DND-41 (cell line): ENCODE data around the gene ARPIN.
"Not testable (repeated sequence)": the region's sequence is repeated elsewhere in the genome, so short reads cannot be mapped to it uniquely, and the experiment has no call there.

ENCODE experiments used
- ATAC-seq: fragments of 200-7000 bp; cut with Tn5 transposase; 3 replicates; pipeline ENCODE4 v1.9.1; 2021; ENCODE audit warnings: low read depth; ENCODE audit not compliant: insufficient read depth
- DNase-seq: peaks from one replicate; pipeline ENCODE4 v3.0.0-alpha.2; 2020
- H2AFZ ChIP-seq: 2 replicates; pipeline ENCODE4 v1.6.0; 2012; ENCODE audit warnings: low read depth, low read length
- H3K27ac ChIP-seq: 2 replicates; pipeline ENCODE4 v1.5.1; 2012; ENCODE audit warnings: low read length, inconsistent platforms
- H3K27me3 ChIP-seq: fragments of 200-600 bp; sonication (generic); 2 replicates; pipeline ENCODE4 v1.6.0; 2012; ENCODE audit warnings: low read length, mild to moderate bottlenecking, inconsistent platforms; ENCODE audit not compliant: insufficient read depth, poor library complexity
- H3K36me3 ChIP-seq: 2 replicates; pipeline ENCODE4 v1.5.1; 2012; ENCODE audit warnings: low read length, inconsistent platforms; ENCODE audit not compliant: insufficient read depth
- H3K4me1 ChIP-seq: 2 replicates; pipeline ENCODE4 v1.5.1; 2012; ENCODE audit warnings: mild to moderate bottlenecking, low read length; ENCODE audit not compliant: insufficient read depth
- H3K4me2 ChIP-seq: 2 replicates; pipeline ENCODE4 v1.6.0; 2012; ENCODE audit warnings: mild to moderate bottlenecking, moderate library complexity, low read length, inconsistent platforms; ENCODE audit not compliant: insufficient read depth
- H3K4me3 ChIP-seq, 2 experiments: fragments of 200-600 bp in 1 of 2; shearing (Covaris generic) in 1 of 2; 2 replicates each; pipeline ENCODE4 v1.5.1; 2012 to 2016; ENCODE audit warnings: inconsistent platforms in 2 of 2, low read length in 2 of 2, mild to moderate bottlenecking in 2 of 2, low read depth in 1 of 2, moderate library complexity in 1 of 2
- H3K79me2 ChIP-seq: 2 replicates; pipeline ENCODE4 v1.6.0; 2012; ENCODE audit warnings: low read length, inconsistent platforms; ENCODE audit not compliant: insufficient read depth
- H3K9ac ChIP-seq: 2 replicates; pipeline ENCODE4 v1.6.0; 2012; ENCODE audit warnings: low read depth, mild to moderate bottlenecking, inconsistent platforms, low read length, moderate library complexity
- H3K9me3 ChIP-seq: 2 replicates; pipeline ENCODE4 v1.5.1; 2012; ENCODE audit warnings: low read length, moderate library complexity, mild to moderate bottlenecking, inconsistent platforms; ENCODE audit not compliant: insufficient read depth, severe bottlenecking
- H4K20me1 ChIP-seq: 2 replicates; pipeline ENCODE4 v1.6.0; 2012; ENCODE audit warnings: low read length; ENCODE audit not compliant: insufficient read depth
- EZH2 ChIP-seq: IDR thresholded peaks from 3 replicates; pipeline ENCODE4 v1.6.1; 2012; ENCODE audit warnings: borderline replicate concordance, low read depth, mild to moderate bottlenecking, moderate library complexity, low read length, inconsistent platforms; ENCODE audit not compliant: severe bottlenecking
- TF ChIP-seq, protein P1 (sequence below): IDR thresholded peaks from 2 replicates; pipeline ENCODE4 v1.5.1; 2012; ENCODE audit warnings: borderline replicate concordance, low read length, moderate library complexity, mild to moderate bottlenecking; ENCODE audit not compliant: poor library complexity, severe bottlenecking; ENCODE audit errors: extremely low read depth

The ARPIN gene

DNA sequence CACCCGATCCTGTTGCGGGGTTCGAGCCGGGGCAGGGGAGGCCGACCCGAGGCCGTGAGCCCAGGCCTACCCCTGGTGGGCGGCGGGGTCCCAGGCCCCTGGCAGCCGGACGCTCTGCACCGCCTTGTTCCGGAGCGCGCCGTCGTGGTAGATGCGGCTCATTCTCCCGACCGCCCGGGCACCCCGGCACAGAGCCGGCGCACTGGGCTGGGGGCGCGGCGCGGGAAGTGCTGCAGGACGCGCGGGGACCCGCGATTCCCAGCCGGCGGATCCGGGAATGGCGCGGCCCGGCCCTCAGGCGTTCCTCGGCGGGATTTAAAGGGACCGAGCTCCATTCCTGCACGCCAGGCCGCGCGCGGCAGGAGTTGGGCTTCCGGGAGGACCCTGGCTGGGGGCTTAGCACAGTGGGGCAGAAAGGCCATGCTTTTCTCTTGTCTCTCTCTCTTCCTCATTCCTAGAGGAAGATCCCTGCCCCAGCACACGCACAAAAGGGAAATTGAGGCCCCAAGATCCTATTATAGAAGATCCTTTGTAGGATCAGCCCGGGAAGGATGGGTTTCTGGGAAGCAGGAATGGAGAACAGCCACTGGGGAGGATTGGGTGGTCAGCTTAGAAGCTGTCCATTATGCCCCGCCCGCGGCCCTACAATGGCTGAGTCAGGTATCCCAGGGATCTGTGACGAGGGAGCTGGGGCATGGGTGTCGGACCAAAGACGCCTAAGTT lies at the start of gene ARPIN:
Gene ARPIN (minus strand): TSS at position 279 of the 723 bp plus-strand sequence. CDS start 117 bp downstream, at position 162.
- ATAC-seq (no peak), DNase-seq (no peak)
- Histone ChIP-seq H3K27ac (no peak within 1 kb of the TSS), H3K79me2 (no peaks in the 10 kb centered on the region), H3K9ac (no peak within 1 kb of the TSS), H3K4me1 (no peaks in the 10 kb centered on the region), H2AFZ (no peak within 1 kb of the TSS), H3K4me2 (no peak within 1 kb of the TSS), H3K36me3 (no peaks in the 10 kb centered on the region), H3K27me3 (no peaks in the 10 kb centered on the region), H4K20me1 (no peaks in the 10 kb centered on the region), H3K9me3 (no peaks in the 10 kb centered on the region), H3K4me3 (no peak within 1 kb of the TSS)
- TF ChIP-seq EZH2, result no peak
- TF ChIP-seq, protein P1, sequence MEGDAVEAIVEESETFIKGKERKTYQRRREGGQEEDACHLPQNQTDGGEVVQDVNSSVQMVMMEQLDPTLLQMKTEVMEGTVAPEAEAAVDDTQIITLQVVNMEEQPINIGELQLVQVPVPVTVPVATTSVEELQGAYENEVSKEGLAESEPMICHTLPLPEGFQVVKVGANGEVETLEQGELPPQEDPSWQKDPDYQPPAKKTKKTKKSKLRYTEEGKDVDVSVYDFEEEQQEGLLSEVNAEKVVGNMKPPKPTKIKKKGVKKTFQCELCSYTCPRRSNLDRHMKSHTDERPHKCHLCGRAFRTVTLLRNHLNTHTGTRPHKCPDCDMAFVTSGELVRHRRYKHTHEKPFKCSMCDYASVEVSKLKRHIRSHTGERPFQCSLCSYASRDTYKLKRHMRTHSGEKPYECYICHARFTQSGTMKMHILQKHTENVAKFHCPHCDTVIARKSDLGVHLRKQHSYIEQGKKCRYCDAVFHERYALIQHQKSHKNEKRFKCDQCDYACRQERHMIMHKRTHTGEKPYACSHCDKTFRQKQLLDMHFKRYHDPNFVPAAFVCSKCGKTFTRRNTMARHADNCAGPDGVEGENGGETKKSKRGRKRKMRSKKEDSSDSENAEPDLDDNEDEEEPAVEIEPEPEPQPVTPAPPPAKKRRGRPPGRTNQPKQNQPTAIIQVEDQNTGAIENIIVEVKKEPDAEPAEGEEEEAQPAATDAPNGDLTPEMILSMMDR, result no peak

DNA sequence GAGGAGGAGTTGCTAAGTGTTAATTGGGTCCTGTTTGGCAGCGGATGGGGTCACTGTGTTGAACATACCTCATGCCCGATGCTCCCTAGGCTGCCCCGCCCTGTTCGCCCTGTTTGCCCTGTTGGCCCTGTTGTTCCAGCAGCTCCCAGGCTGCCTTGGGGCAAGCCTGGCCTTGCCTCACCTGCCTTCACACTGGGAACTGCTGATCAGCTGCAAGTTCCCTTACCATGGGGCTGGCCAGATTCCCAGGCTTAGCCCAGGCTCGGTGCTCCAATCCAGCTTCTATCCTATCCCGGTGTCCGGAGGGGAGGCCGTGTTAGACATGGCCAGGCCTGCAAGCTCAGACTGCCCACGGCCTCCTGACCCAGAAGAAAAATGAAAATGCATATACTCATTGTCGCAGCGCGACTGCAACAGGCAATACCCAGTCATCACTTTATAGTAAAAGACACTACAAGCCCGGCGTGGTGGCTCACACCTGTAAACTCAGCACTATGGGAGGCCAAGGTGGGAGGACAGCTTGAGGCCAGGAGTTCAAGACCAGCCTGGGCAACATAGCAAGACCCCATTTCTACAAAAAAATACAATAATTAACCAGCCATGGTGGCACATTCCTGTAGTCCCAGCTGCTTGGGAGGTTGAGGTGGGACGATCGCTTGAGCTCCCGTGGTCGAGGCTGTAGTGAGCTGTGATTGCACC lies 45.5 kb upstream of the ARPIN start:
- H3K79me2 ChIP-seq, result no peaks in the 10 kb centered on the region
- H3K36me3 ChIP-seq, result no peaks in the 10 kb centered on the region
- H2AFZ ChIP-seq, result no peak overlapping the region
- H3K9me3 ChIP-seq, result no peaks in the 10 kb centered on the region
- H3K4me3 ChIP-seq, result no peak overlapping the region
- H3K27me3 ChIP-seq, result no peaks in the 10 kb centered on the region
- DNase-seq, result no peak
- H4K20me1 ChIP-seq, result no peaks in the 10 kb centered on the region
- TF ChIP-seq, protein P1, result no peak
- no peak for TF ChIP-seq EZH2
- no peak overlapping the region for H3K4me2 ChIP-seq
- no peaks in the 10 kb centered on the region for H3K4me1 ChIP-seq
- ATAC-seq, result no peak
- H3K27ac ChIP-seq, result no peak overlapping the region
- no peak overlapping the region for H3K9ac ChIP-seq

DNA sequence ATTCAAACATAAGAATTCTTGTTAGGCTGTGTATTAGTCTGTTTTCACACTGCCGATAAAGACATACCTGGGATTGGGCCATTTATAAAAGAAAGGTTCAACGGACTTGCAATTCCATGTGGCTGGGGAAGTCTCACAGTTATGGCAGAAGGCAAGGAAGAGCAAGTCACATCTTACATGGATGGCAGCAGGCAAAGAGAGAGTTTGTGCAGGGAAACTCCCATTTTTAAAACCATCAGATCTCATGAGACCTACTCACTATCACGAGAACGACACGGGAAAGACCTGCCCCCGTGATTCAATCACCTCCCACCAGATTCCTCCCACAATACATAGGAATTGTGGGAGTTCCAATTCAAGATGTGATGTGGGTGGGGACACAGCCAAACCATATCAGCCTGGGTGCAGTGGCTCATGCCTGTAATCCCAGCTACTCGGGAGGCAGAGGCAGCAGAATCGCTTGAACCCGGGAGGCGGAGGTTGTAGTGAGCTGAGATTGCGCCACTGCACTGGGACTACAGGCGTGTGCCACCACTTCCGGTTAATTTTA lies 42.8 kb upstream of the ARPIN start:
- not testable (repeated sequence) for DNase-seq, H3K4me1 ChIP-seq, H3K9me3 ChIP-seq, H3K9ac ChIP-seq, H2AFZ ChIP-seq, H3K79me2 ChIP-seq, H3K4me3 ChIP-seq, H3K36me3 ChIP-seq, ATAC-seq, H3K4me2 ChIP-seq, H3K27ac ChIP-seq, H3K27me3 ChIP-seq, H4K20me1 ChIP-seq

DNA sequence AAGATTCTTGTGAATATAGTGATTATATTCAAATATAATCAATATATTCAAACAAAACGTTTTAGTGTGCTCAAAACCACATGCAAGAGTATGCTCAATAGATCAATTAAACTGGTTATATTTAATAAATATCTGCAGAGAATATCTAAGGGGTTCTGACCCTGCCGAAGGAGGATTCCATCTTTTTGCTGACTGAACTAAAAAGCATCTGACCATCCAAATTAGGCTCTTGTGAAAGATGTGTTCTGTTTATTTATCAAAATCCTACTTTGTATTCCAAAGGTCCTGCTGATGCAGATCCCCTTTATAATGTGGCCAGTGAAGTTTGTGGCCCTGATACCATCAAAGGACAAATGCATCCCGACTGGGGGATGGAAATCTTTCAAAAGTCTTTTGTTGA lies 41.8 kb upstream of the ARPIN start:
- Histone ChIP-seq H3K4me2 (no peak overlapping the region), H3K79me2 (no peaks in the 10 kb centered on the region), H3K36me3 (no peaks in the 10 kb centered on the region), H4K20me1 (no peaks in the 10 kb centered on the region), H3K27me3 (no peaks in the 10 kb centered on the region), H3K9me3 (no peaks in the 10 kb centered on the region), H2AFZ (no peak overlapping the region), H3K4me1 (no peaks in the 10 kb centered on the region), H3K27ac (no peak overlapping the region), H3K4me3 (no peak overlapping the region), H3K9ac (no peak overlapping the region)
- ATAC-seq, result no peak
- no peak for TF ChIP-seq EZH2
- TF ChIP-seq, protein P1, result no peak
- DNase-seq, result no peak
